T-helper 2 cell treated with Interferon-gamma antibody and Interleukin-4, amounts not matched to agents 100 ng/mL and 5 ng/mL, for 36 hours (primary cell): ENCODE measurements around the gene SNX8. TPM values are rescaled to one million over a fixed set of nuclear protein-coding genes. Genes with fewer than 3 reads are reported as not detected.

Source experiments
- intact Hi-C: fragments of 100-400 bp; cut with micrococcal nuclease; formaldehyde crosslinking; loops from one replicate; pipeline ENCODE4 v1.15.1; 2023
- total RNA-seq: library from RNA; stranded (reverse); gene quantifications from 2 replicates; pipeline ENCODE4 v1.2.3, GENCODE V29; 2022

SNX8 gene
- total RNA-seq, 1 donor from 2014 or later: 24.0 TPM

GRCh38 chr7:2247141-2247995, 66.9 kb downstream of the SNX8 start:
- intact Hi-C loops: no loop called here

GRCh38 chr7:2245883-2246675, 68.2 kb downstream of the SNX8 start:
- intact Hi-C loops: no loop called here

GRCh38 chr7:2244404-2244995, 69.7 kb downstream of the SNX8 start:
- intact Hi-C loops: loop anchor here (5.0 kb wide), 3 partner anchors 68 to 672 kb away; partner anchors contain the start of genes PSMG3 and SNX8

- intact Hi-C loops: loop anchor here (2.0 to 5.0 kb wide), 4 partner anchors 69 to 671 kb away; partner anchors contain the start of genes EIF3B, PSMG3 and SNX8
These were observed 70.8 kb downstream of the SNX8 start for GRCh38 chr7:2243458-2243857.

- intact Hi-C loops: loop anchor here (1.0 to 5.0 kb wide), 5 partner anchors 70 to 738 kb away; partner anchors contain the start of genes EIF3B, INTS1, PSMG3 and SNX8
These were observed 71.5 kb downstream of the SNX8 start for GRCh38 chr7:2242541-2243429.

GRCh38 chr7:2241580-2242540, 72.4 kb downstream of the SNX8 start, which contains the start of the genes MRM2 and NUDT1:
MRM2 (minus strand) TSS chr7:2242205; CDS start chr7:2242169, 36 bp downstream.
NUDT1 (plus strand) TSS chr7:2242226; CDS start chr7:2244575, 2,349 bp downstream.
- intact Hi-C loops: loop anchor here (1.0 to 5.0 kb wide), 5 partner anchors 70 to 738 kb away; partner anchors contain the start of genes EIF3B, INTS1, PSMG3 and SNX8

- intact Hi-C loops: no loop called here
These were observed 75.0 kb downstream of the SNX8 start for GRCh38 chr7:2239242-2239641.

GRCh38 chr7:2237109-2237602, 77.1 kb downstream of the SNX8 start:
- intact Hi-C loops: no loop called here

GRCh38 chr7:2233926-2234325, 80.3 kb downstream of the SNX8 start:
- intact Hi-C loops: no loop called here

- intact Hi-C loops: loop anchor here (1.0 kb wide), 1 partner anchor 121 kb away; the partner anchor contains the start of gene EIF3B
These were observed 81.3 kb downstream of the SNX8 start, which contains the start of gene MAD1L1 for GRCh38 chr7:2232766-2233520. MAD1L1 (minus strand) TSS chr7:2232945; CDS start chr7:2230133, 2,812 bp downstream.

- intact Hi-C loops: loop anchor here (1.0 kb wide), 1 partner anchor 122 kb away; the partner anchor contains the start of gene EIF3B
These were observed 82.1 kb downstream of the SNX8 start for GRCh38 chr7:2231992-2232765.

GRCh38 chr7:2230882-2231281, 83.4 kb downstream of the SNX8 start:
- intact Hi-C loops: no loop called here

- intact Hi-C loops: no loop called here
These were observed 84.0 kb downstream of the SNX8 start for GRCh38 chr7:2230226-2230625.

GRCh38 chr7:2229467-2229866, 84.8 kb downstream of the SNX8 start:
- intact Hi-C loops: no loop called here

- intact Hi-C loops: no loop called here
These were observed 85.3 kb downstream of the SNX8 start for GRCh38 chr7:2228921-2229320.

- intact Hi-C loops: no loop called here
These were observed 86.5 kb downstream of the SNX8 start for GRCh38 chr7:2227699-2228098.

- intact Hi-C loops: no loop called here
These were observed 88.4 kb downstream of the SNX8 start for GRCh38 chr7:2225830-2226229.
